ENCODE measurements around the gene GSTA4.

DNA sequence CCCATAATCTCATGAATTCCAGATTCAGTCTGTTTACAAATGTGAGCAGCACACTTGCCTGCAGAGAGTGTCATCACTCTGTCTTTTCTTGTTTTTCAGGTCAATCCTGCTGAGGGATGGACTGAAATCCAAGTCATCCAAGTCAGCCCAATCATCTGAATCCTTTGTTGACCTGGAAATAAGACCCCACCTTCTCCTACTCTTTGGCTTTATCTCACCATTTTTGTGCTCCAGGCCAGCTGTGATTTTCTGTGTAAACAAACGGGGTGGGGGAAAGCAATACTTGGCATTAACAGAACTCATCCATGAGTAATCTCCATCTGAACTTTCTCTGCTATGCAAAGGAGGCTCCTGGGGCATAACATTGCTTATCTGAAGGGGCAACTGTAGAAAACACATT lies 16.9 kb upstream of the GSTA4 start:
- TF ChIP-seq OSR1 (CRISPR knock-in tag; IDR thresholded peaks at IDR 0.05), result no peak
- TF ChIP-seq TCF4 (CRISPR knock-in tag; IDR thresholded peaks at IDR 0.05; ENCODE audit: borderline replicate concordance), result no peak
- no peak for TF ChIP-seq ZNF565 (CRISPR knock-in tag; conservative IDR thresholded peaks at IDR 0.05; ENCODE audit: low read depth)
- TF ChIP-seq, protein P1, sequence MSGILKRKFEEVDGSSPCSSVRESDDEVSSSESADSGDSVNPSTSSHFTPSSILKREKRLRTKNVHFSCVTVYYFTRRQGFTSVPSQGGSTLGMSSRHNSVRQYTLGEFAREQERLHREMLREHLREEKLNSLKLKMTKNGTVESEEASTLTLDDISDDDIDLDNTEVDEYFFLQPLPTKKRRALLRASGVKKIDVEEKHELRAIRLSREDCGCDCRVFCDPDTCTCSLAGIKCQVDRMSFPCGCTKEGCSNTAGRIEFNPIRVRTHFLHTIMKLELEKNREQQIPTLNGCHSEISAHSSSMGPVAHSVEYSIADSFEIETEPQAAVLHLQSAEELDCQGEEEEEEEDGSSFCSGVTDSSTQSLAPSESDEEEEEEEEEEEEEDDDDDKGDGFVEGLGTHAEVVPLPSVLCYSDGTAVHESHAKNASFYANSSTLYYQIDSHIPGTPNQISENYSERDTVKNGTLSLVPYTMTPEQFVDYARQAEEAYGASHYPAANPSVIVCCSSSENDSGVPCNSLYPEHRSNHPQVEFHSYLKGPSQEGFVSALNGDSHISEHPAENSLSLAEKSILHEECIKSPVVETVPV (CRISPR knock-in tag; IDR thresholded peaks at IDR 0.05), result no peak
- TF ChIP-seq ZNF70 (CRISPR knock-in tag; IDR thresholded peaks at IDR 0.05), result no peak
- TF ChIP-seq ISL1 (CRISPR knock-in tag; IDR thresholded peaks at IDR 0.05), result no peak
- no peak for TF ChIP-seq SNAI2 (CRISPR knock-in tag; IDR thresholded peaks at IDR 0.05)

All from SK-N-SH treated with all-trans-retinoic acid at 6 μM for 48 hours (cell line).